K562 (cell line): Measurements from ENCODE around the gene SDK1. TPM values are rescaled to one million over a fixed set of nuclear protein-coding genes. Genes with fewer than 3 reads are reported as not detected.

Source experiments
- ATAC-seq: fragments of 200-7000 bp; cut with Tn5 transposase; 3 replicates; pipeline ENCODE4 v1.9.1; 2020; ENCODE audit warnings: moderate library complexity
- BruUV-seq: library from RNA; stranded (reverse); fragments of 400-500 nt; replicated peaks from 2 replicates; lab custom pipeline; 2021; lab: Mats Ljungman, UMichigan
- CTCF ChIA-PET: fragments of 300-600 bp; formaldehyde crosslinking; extraction: SDS; loops from one replicate; lab custom pipeline; 2021; ENCODE audit warnings: low intra/inter-chr PET ratio; lab: Yijun Ruan, JAX
- POLR2A ChIA-PET: fragments of 300-600, 350-650 bp; sonication (Branson Sonifier 250); formaldehyde crosslinking; extraction: SDS; loops from one replicate; lab custom pipeline; 2021; ENCODE audit warnings: antibody characterized with exemption, inconsistent platforms; lab: Yijun Ruan, JAX
- DNase-seq, 4 experiments: peaks; one replicate each; pipeline versions ENCODE4 v3.0.0 to v3.0.0-alpha.2; 2011 to 2018; ENCODE audit warnings: low spot score in 3 of 4, mixed read lengths in 3 of 4; ENCODE audit errors: extremely low read depth in 1 of 4
- FAIRE-seq: peaks from 2 replicates; lab custom pipeline; 2011; peaks lifted over from hg19 to GRCh38; lab: Jason Lieb, UNC
- H2AFZ ChIP-seq: 2 replicates; pipeline ENCODE4 v1.6.0; 2011; ENCODE audit warnings: low read depth, low read length, control low read depth, inconsistent platforms
- H3K27ac ChIP-seq: fragments of 200-600 bp; 3 replicates; pipeline ENCODE4 v1.8.0; 2011; ENCODE audit warnings: low read depth, mild to moderate bottlenecking, control low read depth, inconsistent platforms, low read length, moderate library complexity, mixed read lengths; ENCODE audit errors: extremely low read depth
- H3K27me3 ChIP-seq, 2 experiments: fragments of 300-600 bp in 1 of 2; 2 replicates in 1 of 2; 3 replicates in 1 of 2; pipeline versions ENCODE4 v1.6.0 to v1.8.0; 2011; ENCODE audit warnings: inconsistent platforms in 2 of 2, low read length in 2 of 2, mild to moderate bottlenecking in 1 of 2, mixed read lengths in 1 of 2, moderate library complexity in 1 of 2; ENCODE audit not compliant: control insufficient read depth in 2 of 2, insufficient read depth in 2 of 2
- H3K36me3 ChIP-seq: fragments of 300-600 bp; 3 replicates; pipeline ENCODE4 v1.8.0; 2011; ENCODE audit warnings: mild to moderate bottlenecking, low read length, inconsistent platforms; ENCODE audit not compliant: control insufficient read depth, insufficient read depth
- H3K4me1 ChIP-seq, 2 experiments: fragments of 200-600 bp in 1 of 2; replicated peaks in 1 of 2; 2 replicates in 1 of 2; 3 replicates in 1 of 2; pipeline versions ENCODE4 v1.5.1 to v1.8.0; 2011; ENCODE audit warnings: inconsistent platforms in 2 of 2, low read length in 2 of 2, mild to moderate bottlenecking in 1 of 2, mixed read lengths in 1 of 2, moderate library complexity in 1 of 2; ENCODE audit not compliant: control insufficient read depth in 2 of 2, insufficient read depth in 2 of 2
- H3K4me2 ChIP-seq: 2 replicates; pipeline ENCODE4 v1.6.1; 2011; ENCODE audit warnings: low read length, control low read depth, inconsistent platforms, mixed read lengths; ENCODE audit not compliant: insufficient read depth
- H3K4me3 ChIP-seq: fragments of 200-600 bp; sonication (generic), shearing (Covaris generic); 2 replicates; pipeline ENCODE4 v1.5.1; 2016; ENCODE audit warnings: control low read depth, inconsistent platforms
- H3K79me2 ChIP-seq: fragments of 200-600 bp; 3 replicates; pipeline ENCODE4 v1.8.0; 2011; ENCODE audit warnings: low read length, inconsistent platforms; ENCODE audit not compliant: control insufficient read depth, insufficient read depth
- H3K9ac ChIP-seq, 2 experiments: 2 replicates each; pipeline versions ENCODE4 v1.6.0 to v1.6.1; 2011; ENCODE audit warnings: low read depth in 2 of 2, low read length in 2 of 2, control low read depth in 1 of 2, inconsistent platforms in 1 of 2, mild to moderate bottlenecking in 1 of 2, mixed read lengths in 1 of 2; ENCODE audit not compliant: insufficient read depth in 1 of 2
- H3K9me1 ChIP-seq: one replicate; pipeline ENCODE4 v1.6.0; 2011; ENCODE audit warnings: inconsistent platforms, mild to moderate bottlenecking, low read length, moderate library complexity; ENCODE audit not compliant: control insufficient read depth, insufficient read depth
- H3K9me3 ChIP-seq: replicated peaks from 2 replicates; pipeline ENCODE4 v1.5.1; 2011; ENCODE audit warnings: low read depth, low read length, inconsistent platforms; ENCODE audit not compliant: control insufficient read depth, insufficient read depth
- H4K20me1 ChIP-seq: replicated peaks from 2 replicates; pipeline ENCODE4 v1.6.1; 2011; ENCODE audit warnings: low read length, inconsistent platforms, mixed read lengths; ENCODE audit not compliant: control insufficient read depth, insufficient read depth
- CBX2 ChIP-seq: fragments of 200-600 bp; sonication (generic); IDR thresholded peaks from one replicate; pipeline ENCODE4 v1.6.1; 2012; ENCODE audit warnings: mild to moderate bottlenecking, low read length, inconsistent platforms; ENCODE audit not compliant: insufficient read depth, poor library complexity, severe bottlenecking
- RFX7 ChIP-seq: fragments of 250-450 bp; sonication (Bioruptor Pico); IDR thresholded peaks from 2 replicates; pipeline ENCODE4 v1.5.1; 2021; ENCODE audit warnings: mild to moderate bottlenecking
- SMAD4 ChIP-seq: fragments of 250-450 bp; sonication (Bioruptor Pico); conservative IDR thresholded peaks from 2 replicates; pipeline ENCODE4 v1.8.0; 2021; ENCODE audit warnings: inconsistent platforms, mild to moderate bottlenecking, moderate library complexity
- SP2 ChIP-seq: IDR thresholded peaks from 2 replicates; pipeline ENCODE4 v1.6.1; 2011; ENCODE audit warnings: mild to moderate bottlenecking, low read depth, low read length, moderate library complexity; ENCODE audit not compliant: poor library complexity, severe bottlenecking; ENCODE audit errors: extremely low read depth
- SRF ChIP-seq, 2 experiments: fragments of 250-450, 450-650 bp in 1 of 2; sonication (Bioruptor Pico) in 1 of 2; sonication (generic) in 1 of 2; formaldehyde crosslinking; IDR thresholded peaks; 2 replicates each; pipeline versions ENCODE4 v1.5.0 to v1.5.1; 2020 to 2022; ENCODE audit warnings: mild to moderate bottlenecking in 1 of 2, missing genetic modification reagents in 1 of 2
- SRSF7 ChIP-seq: fragments of 200-400 bp; formaldehyde crosslinking; optimal IDR thresholded peaks from 2 replicates; pipeline ENCODE3; 2017; ENCODE audit warnings: mild to moderate bottlenecking, low read depth, low read length
- ZBTB7A ChIP-seq: IDR thresholded peaks from 2 replicates; pipeline ENCODE4 v1.6.1; 2011; ENCODE audit warnings: low read depth, mild to moderate bottlenecking, low read length, moderate library complexity, borderline replicate concordance; ENCODE audit not compliant: control insufficient read depth
- ZFP30 ChIP-seq: fragments of 250-450 bp; sonication (Bioruptor Pico); IDR thresholded peaks from 2 replicates; pipeline ENCODE4 v1.8.0; 2022; ENCODE audit warnings: moderate library complexity, mild to moderate bottlenecking, inconsistent platforms, borderline replicate concordance
- ZNF696 ChIP-seq: fragments of 250-450 bp; sonication (Bioruptor Pico); conservative IDR thresholded peaks from 2 replicates; pipeline ENCODE4 v1.4.0; 2020; ENCODE audit warnings: mild to moderate bottlenecking, moderate library complexity
- ZNF707 ChIP-seq: fragments of 250-450 bp; sonication (Bioruptor Pico); conservative IDR thresholded peaks from 2 replicates; pipeline ENCODE4 v1.8.0; 2022; ENCODE audit warnings: inconsistent platforms, mild to moderate bottlenecking, moderate library complexity
- WGBS: fragments of 100-300 bp; shearing (Covaris generic); methylation state at CpG from one replicate; pipeline ENCODE4 v1.1.6; 2016; ENCODE audit warnings: low coverage, mixed read lengths; ENCODE audit not compliant: insufficient coverage; ENCODE audit errors: missing lambda C conversion rate; 5-methylcytosine and 5-hydroxymethylcytosine counted together
- in situ Hi-C: fragments of 300-500 bp; cut with MboI; formaldehyde crosslinking; loops from 4 replicates; pipeline ENCODE4 v1.15.0; 2018; ENCODE audit warnings: inconsistent platforms, mixed read lengths
- intact Hi-C: fragments of 100-400 bp; cut with micrococcal nuclease; formaldehyde crosslinking; loops from 2 replicates; pipeline ENCODE4 v1.14.2; 2022
- polyA plus RNA-seq, 8 experiments: library from polyadenylated mRNA; depleted of rRNA in 4 of 8; stranded (reverse) in 5 of 8; unstranded in 3 of 8; fragments of >200 nt; fragmentation: Nextera tagmentation in 2 of 8; fragmentation: Illumina TruSeq in 1 of 8; extraction: Ambion mirVana in 2 of 8; extraction: Trizol in 1 of 8; gene quantifications; 2 replicates each; pipeline versions ENCODE4 v1.2.1 to v1.2.3, GENCODE V29; 2011 to 2014; ENCODE audit warnings: inconsistent platforms in 1 of 8, missing spikeins in 1 of 8
- total RNA-seq, 7 experiments: library from RNA; depleted of rRNA in 6 of 7; stranded (reverse); fragments of >200 nt in 6 of 7; fragmentation: Illumina TruSeq in 2 of 7; extraction: Trizol in 2 of 7; gene quantifications; 2 replicates each; pipeline versions ENCODE4 v1.2.1 to v1.2.3, GENCODE V29; 2011 to 2021; ENCODE audit warnings: low replicate concordance in 1 of 7
- TF ChIP-seq, protein P1 (sequence below): fragments of 450-650 bp; conservative IDR thresholded peaks from 2 replicates; pipeline ENCODE4 v1.6.1; 2016; ENCODE audit warnings: missing genetic modification characterization, low read depth, mild to moderate bottlenecking, missing compliant biosample characterization, moderate library complexity
- TF ChIP-seq, protein P2 (sequence below): sonication (generic); formaldehyde crosslinking; IDR thresholded peaks from 2 replicates; pipeline ENCODE4 v1.8.0; 2023; ENCODE audit warnings: mild to moderate bottlenecking, missing genetic modification reagents
- TF ChIP-seq, protein P3 (sequence below): fragments of 450-650 bp; IDR thresholded peaks from 2 replicates; pipeline ENCODE4 v1.6.1; 2014; ENCODE audit warnings: low read depth, mild to moderate bottlenecking, moderate library complexity, borderline replicate concordance
- TF ChIP-seq, protein P4 (sequence below): sonication (generic); formaldehyde crosslinking; IDR thresholded peaks from 2 replicates; pipeline ENCODE4 v1.4.0; 2020; ENCODE audit warnings: mild to moderate bottlenecking, missing genetic modification reagents

The SDK1 gene
- total and polyA plus RNA-seq, 9 of the 15 experiments (the other 6 are each of a cell fraction or from before 2014, with no cell fraction given) = 0.16 TPM; not detected in 8

DNA sequence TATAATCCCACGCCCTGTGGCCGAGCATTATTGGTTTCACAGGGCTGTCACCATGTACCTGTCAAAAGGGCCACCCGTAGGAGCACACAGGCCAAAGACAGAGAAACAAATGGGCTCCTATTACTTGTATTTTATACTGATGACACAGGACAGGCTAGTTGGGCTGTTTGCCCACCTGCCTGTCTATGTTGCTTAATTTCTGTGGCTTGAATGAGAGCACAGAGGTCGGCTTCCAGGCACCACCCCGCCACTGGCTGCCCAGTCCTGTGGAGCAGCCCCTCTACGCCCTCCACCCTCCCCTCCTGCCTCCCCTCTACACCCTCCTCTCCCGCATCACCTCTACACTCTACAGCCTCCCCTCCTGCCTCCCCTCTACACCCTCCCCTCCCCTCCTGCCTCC, 652.9 kb downstream of the SDK1 start:
- no peak overlapping the region for H3K4me2 ChIP-seq
- FAIRE-seq (no peak), DNase-seq (no peak), ATAC-seq (no peak)
- H3K9me1 ChIP-seq = no peaks in the 10 kb centered on the region
- ChIA-PET POLR2A (no interaction called here), CTCF (no interaction called here)
- H3K27me3 ChIP-seq = peaks cover 11 to 52% of the 10 kb centered on the region in 2 experiments
- H3K9me3 ChIP-seq = no peaks in the 10 kb centered on the region
- no peak overlapping the region for H3K27ac ChIP-seq
- in situ Hi-C loops = no loop called here
- intact Hi-C loops = no loop called here
- WGBS = 0% methylated on average over 5 of the region's 7 CpGs
- no peaks in the 10 kb centered on the region for H4K20me1 ChIP-seq
- no TSS peak for BruUV-seq
- no peak overlapping the region for H2AFZ ChIP-seq
- no peak overlapping the region for H3K9ac ChIP-seq
- no peak overlapping the region for H3K4me3 ChIP-seq
- no peaks in the 10 kb centered on the region for H3K4me1 ChIP-seq
- H3K79me2 ChIP-seq = no peaks in the 10 kb centered on the region
- H3K36me3 ChIP-seq = no peaks in the 10 kb centered on the region
- TF ChIP-seq CBX2 (no peak), SRF (CRISPR knock-in tag; IDR thresholded peaks at IDR 0.05) (no peak), SMAD4 (CRISPR knock-in tag) (no peak), ZBTB7A (no peak), SP2 (no peak), ZNF696 (CRISPR knock-in tag) (no peak), ZFP30 (CRISPR knock-in tag) (no peak), RFX7 (CRISPR knock-in tag) (no peak), ZNF707 (CRISPR knock-in tag) (no peak), SRSF7 (no peak)
- TF ChIP-seq, protein P1, sequence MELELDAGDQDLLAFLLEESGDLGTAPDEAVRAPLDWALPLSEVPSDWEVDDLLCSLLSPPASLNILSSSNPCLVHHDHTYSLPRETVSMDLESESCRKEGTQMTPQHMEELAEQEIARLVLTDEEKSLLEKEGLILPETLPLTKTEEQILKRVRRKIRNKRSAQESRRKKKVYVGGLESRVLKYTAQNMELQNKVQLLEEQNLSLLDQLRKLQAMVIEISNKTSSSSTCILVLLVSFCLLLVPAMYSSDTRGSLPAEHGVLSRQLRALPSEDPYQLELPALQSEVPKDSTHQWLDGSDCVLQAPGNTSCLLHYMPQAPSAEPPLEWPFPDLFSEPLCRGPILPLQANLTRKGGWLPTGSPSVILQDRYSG = no peak
- TF ChIP-seq, protein P2, sequence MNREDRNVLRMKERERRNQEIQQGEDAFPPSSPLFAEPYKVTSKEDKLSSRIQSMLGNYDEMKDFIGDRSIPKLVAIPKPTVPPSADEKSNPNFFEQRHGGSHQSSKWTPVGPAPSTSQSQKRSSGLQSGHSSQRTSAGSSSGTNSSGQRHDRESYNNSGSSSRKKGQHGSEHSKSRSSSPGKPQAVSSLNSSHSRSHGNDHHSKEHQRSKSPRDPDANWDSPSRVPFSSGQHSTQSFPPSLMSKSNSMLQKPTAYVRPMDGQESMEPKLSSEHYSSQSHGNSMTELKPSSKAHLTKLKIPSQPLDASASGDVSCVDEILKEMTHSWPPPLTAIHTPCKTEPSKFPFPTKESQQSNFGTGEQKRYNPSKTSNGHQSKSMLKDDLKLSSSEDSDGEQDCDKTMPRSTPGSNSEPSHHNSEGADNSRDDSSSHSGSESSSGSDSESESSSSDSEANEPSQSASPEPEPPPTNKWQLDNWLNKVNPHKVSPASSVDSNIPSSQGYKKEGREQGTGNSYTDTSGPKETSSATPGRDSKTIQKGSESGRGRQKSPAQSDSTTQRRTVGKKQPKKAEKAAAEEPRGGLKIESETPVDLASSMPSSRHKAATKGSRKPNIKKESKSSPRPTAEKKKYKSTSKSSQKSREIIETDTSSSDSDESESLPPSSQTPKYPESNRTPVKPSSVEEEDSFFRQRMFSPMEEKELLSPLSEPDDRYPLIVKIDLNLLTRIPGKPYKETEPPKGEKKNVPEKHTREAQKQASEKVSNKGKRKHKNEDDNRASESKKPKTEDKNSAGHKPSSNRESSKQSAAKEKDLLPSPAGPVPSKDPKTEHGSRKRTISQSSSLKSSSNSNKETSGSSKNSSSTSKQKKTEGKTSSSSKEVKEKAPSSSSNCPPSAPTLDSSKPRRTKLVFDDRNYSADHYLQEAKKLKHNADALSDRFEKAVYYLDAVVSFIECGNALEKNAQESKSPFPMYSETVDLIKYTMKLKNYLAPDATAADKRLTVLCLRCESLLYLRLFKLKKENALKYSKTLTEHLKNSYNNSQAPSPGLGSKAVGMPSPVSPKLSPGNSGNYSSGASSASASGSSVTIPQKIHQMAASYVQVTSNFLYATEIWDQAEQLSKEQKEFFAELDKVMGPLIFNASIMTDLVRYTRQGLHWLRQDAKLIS (CRISPR knock-in tag) = no peak
- TF ChIP-seq, protein P3, sequence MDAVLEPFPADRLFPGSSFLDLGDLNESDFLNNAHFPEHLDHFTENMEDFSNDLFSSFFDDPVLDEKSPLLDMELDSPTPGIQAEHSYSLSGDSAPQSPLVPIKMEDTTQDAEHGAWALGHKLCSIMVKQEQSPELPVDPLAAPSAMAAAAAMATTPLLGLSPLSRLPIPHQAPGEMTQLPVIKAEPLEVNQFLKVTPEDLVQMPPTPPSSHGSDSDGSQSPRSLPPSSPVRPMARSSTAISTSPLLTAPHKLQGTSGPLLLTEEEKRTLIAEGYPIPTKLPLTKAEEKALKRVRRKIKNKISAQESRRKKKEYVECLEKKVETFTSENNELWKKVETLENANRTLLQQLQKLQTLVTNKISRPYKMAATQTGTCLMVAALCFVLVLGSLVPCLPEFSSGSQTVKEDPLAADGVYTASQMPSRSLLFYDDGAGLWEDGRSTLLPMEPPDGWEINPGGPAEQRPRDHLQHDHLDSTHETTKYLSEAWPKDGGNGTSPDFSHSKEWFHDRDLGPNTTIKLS = no peak
- TF ChIP-seq, protein P4, sequence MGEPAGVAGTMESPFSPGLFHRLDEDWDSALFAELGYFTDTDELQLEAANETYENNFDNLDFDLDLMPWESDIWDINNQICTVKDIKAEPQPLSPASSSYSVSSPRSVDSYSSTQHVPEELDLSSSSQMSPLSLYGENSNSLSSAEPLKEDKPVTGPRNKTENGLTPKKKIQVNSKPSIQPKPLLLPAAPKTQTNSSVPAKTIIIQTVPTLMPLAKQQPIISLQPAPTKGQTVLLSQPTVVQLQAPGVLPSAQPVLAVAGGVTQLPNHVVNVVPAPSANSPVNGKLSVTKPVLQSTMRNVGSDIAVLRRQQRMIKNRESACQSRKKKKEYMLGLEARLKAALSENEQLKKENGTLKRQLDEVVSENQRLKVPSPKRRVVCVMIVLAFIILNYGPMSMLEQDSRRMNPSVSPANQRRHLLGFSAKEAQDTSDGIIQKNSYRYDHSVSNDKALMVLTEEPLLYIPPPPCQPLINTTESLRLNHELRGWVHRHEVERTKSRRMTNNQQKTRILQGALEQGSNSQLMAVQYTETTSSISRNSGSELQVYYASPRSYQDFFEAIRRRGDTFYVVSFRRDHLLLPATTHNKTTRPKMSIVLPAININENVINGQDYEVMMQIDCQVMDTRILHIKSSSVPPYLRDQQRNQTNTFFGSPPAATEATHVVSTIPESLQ = no peak
